GM21390 (cell line): Measurements from ENCODE around the gene SCUBE1.

ENCODE experiments used
- ATAC-seq: cut with Tn5 transposase; IDR thresholded peaks from one replicate; pipeline ENCODE4 v1.9.1; 2021; ENCODE audit not compliant: unreplicated experiment

The SCUBE1 gene

GRCh38 chr22:43222262-43222661 is 120.9 kb downstream of the SCUBE1 start:
- no peak for ATAC-seq

DNA sequence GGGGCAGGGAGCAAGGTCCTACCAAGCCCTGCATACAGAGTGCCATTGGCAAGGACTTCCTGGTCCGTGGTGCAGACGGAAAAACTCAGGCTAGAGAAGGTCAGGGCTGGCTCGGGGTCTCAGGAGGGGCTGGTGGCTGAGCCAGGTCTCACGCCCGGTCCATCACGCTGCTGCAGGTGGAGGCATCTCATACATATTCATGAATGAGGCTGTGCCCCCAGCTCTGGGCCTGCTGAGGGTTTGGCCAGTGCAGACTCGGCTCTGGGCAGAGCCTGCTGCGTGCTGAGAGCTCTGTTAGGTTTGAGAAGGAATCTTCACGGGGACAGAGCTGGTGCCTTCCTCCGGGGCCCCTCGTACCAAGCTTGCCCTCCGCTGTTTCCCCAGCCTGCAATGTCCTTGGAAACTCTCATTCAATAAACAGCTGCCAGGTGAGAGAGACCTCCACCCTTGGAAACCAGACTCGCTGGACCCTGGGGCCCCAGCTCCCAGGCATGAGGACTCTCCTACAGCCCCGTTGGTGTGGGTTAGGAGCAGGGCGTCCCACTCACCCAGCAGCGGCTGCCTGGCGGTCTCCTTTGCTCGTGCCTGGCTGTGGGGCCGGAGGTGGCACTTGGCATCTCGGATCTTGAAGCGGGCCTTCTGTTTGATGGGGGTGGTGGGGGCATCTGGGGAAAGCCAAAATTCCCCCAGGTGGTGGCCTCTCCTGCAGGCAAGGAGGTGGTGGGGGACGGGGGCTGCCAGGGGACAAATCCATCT is 122.4 kb downstream of the SCUBE1 start:
- ATAC-seq, result no peak

DNA sequence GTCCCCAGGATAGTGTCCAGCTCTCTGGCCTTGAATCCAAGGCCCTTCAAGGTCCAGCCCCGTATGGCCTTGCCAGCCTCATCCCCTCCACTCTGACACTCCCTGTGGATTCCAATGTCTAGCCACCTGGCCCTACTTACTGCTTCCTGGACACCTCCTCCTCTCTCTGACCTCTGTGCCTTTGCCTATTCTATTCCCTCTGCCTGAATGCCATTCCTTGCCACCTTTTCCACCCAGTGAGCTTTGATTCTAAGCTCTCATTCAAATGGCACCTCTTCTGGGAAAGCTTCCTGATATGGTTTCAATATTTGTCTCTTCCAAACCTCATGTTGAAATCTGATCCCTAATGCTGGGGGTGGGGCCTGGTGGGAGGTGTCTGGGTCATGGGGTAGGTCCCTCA is 124.4 kb downstream of the SCUBE1 start:
- no peak for ATAC-seq

DNA sequence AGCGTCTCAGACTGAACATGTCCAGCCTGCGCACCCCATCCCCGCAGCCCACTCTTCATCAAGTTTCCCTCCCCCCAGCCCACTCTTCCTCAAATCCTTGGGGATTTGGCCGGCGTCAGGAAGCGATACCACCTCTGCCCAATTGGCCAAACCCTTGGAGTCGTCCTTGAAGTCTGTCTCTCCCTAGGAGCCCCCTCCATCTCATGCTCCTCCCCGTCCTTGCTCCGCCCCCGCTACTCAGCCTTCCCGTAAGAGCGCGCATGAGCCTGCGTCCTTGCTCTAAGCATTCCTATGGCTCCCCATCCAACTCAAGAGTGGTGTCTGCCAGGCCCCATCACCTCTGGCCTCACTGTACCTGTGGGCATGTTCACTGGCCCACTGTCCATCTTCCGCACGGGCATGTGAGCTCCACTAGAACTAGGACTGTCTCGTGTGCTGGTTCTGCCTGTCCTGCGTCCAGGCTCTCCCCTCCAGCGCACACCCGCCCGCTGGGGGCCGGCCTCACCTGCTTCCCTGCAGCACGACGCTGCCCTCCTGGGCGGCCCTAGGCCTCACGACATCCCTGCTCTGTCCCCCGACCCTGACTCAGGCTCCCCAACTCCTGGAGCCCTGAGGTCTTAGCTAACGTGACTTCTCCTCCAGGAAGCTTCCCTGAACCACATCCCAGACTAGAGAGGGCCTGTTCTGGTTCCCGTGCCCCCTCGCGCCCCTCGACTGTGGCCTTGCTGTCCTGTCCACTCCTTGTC is 125.7 kb downstream of the SCUBE1 start:
- ATAC-seq, result no peak

GRCh38 chr22:43216738-43217137 is 126.4 kb downstream of the SCUBE1 start:
- ATAC-seq, result no peak

GRCh38 chr22:43213962-43214361 is 129.2 kb downstream of the SCUBE1 start:
- no peak for ATAC-seq

GRCh38 chr22:43213051-43213450 is 130.1 kb downstream of the SCUBE1 start:
- ATAC-seq, result no peak

- ATAC-seq, result no peak
Measured at GRCh38 chr22:43212434-43212952, 130.7 kb downstream of the SCUBE1 start.

DNA sequence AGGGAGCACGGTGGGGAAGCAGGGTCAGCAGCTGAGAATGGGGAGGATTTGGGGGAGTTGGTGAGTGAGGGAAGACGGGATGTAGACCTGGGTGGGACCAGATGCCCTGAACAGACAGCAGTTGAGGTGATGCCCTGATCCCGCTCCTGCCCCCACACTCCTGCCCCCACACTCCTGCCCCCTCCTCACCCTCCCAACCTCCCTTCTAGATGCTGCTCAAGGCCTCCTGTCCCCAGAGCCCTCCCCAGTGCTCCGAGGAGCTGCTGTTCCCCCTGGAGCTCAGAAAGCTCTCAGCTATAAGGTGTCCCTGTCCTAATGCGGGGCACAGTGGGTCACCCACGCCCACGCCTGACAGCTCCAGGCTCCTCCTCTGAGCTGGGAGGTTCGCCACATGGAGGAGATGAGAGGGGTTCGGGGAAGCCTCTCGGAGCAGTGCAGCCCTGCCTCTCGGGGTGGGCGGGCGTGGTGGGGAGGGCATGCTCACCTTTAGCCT is 131.2 kb downstream of the SCUBE1 start:
- ATAC-seq, result no peak

DNA sequence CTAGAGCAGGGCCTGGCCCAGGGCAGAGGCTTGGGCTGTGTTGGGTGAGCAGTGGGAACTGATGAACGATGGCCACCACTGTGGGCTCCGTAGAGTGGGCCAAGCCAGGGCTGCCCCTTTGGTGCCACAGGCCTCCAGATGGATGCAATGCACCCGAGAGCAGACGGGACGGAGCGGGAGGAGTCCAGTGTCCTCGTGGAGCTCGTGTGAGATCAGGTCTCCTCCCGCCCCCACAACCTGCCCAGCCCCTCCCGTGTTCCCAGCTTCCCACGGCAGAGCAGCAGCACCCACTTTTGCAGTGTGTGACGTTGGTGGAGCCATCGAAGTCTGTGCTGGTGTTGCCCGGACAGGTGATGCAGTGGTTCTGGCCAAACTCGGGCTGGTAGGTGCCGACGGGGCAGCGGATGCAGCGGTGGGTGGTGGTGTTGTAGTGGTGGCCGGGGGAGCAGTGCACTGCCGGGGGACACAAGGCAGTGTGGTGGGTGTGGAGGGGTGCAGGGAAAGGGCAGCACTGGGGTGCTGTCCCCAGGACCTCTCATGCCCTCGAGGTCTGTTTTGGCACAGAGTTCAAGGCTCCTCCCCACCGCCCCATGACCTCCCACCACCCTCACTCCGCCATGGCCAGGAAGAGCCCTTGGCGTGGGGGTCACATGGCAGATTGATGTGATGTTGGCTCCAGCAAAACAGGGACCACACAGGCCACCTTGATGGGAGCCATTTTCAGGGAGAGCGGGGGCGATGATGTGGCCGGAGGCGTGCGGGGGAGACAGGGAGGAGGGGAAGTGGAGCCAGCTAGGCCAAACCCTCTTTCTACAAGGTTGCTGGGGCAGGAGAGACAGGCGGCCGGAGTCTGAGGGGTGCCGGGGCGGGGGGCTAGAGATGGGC is 132.3 kb downstream of the SCUBE1 start:
- no peak for ATAC-seq

DNA sequence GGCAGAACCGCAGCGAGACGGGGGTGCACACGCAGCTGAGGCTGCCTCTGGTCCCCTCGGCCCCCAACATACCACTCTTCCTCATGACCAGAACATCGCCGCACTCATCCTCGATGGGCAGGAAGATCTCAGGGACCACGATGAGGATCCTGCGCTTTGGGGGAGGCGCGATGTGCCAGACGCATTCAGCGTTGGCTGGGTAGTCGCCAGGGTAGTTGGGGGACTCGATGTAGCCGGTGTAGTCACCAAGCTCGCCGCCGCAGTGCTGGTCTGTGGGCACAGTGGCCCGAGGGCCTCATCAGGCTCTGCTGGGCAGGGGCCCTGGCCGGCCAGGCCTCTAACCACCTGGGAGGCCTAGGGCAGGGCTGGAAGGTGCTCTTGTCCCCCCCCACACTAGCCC is 133.2 kb downstream of the SCUBE1 start:
- no peak for ATAC-seq

DNA sequence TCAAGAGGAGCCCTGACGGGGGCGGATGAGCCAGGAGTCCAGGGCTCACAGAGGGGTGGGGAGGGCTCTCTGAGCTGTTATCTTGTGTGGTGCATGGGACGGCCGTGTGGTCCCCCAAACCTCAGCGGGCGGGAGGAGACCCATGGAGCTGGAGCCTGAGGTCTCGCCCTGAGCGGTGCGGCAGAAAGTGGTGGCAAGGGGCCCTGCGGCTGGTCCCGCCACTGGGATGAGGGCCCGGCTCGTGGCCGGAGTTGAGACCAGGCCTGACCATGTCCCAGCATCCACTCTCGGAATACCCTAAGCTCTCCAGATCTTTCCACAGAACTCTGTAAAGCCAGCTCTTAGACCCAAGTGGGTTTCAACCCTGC is 133.7 kb downstream of the SCUBE1 start:
- ATAC-seq, result no peak

DNA sequence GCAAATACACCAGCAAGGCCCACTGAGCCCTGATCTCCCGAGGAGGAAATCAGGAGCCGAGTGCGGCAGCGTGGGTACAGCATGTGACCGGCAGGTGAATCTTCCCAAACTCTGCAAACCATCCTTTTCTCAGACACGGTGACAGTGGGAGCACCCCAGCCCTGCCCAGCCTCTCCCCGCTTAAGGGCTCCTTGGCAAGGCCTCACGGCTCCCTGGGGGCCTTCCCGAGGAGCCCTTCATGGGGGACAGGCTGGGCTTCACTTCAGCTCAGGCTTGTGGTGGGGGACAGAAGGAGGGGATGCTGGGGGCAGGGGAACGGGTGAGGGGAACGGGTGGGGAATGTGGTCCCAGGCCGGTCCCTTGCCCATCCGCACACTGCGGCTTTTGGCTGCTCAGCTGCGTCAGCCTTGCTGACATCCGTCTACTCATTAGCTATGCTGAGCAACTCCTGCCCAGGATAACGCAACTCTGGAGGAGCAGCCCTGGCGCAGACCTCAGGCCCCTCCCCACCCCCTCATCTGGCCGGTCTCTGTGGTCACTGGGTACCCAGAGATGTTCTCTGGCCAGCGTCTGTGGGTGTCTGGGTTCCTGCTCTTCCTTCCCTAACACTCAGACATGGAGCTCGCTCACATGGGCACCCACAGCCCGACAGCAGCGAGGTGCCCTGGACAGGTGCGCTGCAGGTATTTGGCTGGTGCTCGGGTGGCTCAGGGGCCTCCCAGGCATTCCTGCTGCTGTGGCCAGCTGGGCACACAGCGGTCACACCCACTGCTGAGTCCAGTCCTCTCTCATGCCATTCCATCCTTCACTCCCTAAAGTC is 134.3 kb downstream of the SCUBE1 start:
- no peak for ATAC-seq

- no peak for ATAC-seq
Measured at GRCh38 chr22:43207849-43208702, 135.1 kb downstream of the SCUBE1 start.

DNA sequence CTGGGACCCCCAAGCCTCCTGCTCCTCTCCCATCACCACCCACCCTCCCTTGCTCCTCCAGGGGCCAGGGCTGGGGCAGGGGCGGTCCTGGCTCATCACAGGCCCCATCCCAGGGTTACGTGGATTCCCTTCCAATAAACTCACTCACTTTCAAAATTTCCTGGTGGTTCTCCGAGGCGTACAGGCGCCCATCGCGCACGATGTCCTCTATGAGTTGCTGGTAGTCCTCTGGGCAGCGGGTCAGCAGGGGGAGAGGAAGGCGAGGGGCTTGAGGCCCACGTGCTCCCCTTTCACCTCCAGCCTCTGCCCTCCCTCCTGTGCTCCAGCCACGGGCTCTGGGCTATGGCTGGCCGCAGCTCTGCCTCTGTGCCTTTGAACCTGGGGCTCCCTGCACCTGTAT is 135.8 kb downstream of the SCUBE1 start:
- no peak for ATAC-seq

- no peak for ATAC-seq
Measured at GRCh38 chr22:43206509-43207161, 136.5 kb downstream of the SCUBE1 start.

- no peak for ATAC-seq
Measured at GRCh38 chr22:43205748-43206508, 137.2 kb downstream of the SCUBE1 start.

DNA sequence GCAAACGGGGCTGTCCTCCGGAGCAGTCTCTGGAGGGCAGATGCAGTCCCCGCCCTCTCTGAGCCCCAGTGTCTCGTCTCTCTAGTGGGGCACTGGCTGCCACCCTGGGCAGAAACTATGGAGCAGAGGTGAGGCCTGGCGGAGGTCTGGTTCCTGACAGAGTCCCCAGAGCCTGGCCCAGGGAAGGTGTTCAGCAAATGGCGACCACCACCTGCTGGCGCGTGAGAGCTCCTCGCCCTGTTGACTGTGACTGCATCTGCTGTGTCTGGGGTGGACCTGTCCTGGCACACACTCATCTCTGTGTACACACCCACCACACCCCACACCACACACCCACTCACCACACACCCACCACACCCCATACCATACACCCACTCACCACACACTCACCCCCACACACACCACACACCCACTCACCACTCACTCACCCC is 137.9 kb downstream of the SCUBE1 start:
- ATAC-seq, result no peak
